ENCODE data around the gene VARS2. TPM values are rescaled to one million over a fixed set of nuclear protein-coding genes. Genes with fewer than 3 reads are reported as not detected.
"Not testable (repeated sequence)": the region's sequence is repeated elsewhere in the genome, so short reads cannot be mapped to it uniquely, and the experiment has no call there.

Gene VARS2
- 21.0 TPM for total RNA-seq
- long read RNA-seq, transcript VARS2-211 (30 exons, 3,566 nt), result major isoform, 5 of 34 reads
- long read RNA-seq, partial matches to known transcripts, result 9 of 34 reads
- long read RNA-seq, other reads (novel, unspliced or antisense), result 20 of 34 reads

- peak; percentile 91 for DNase-seq
- intact Hi-C loops (cut with micrococcal nuclease), result no loop called here
- Histone ChIP-seq H3K4me3 (peak within 1 kb of the TSS; percentile 74), H3K4me1 (peaks cover 28% of the 10 kb centered on the region), H3K27ac (replicated peaks) (peak within 1 kb of the TSS; percentile 95), H3K27me3 (ENCODE audit: low read depth) (no peaks in the 10 kb centered on the region), H3K36me3 (peaks cover 46% of the 10 kb centered on the region), H3K9me3 (replicated peaks) (no peaks in the 10 kb centered on the region)
- TF ChIP-seq CTCF (IDR thresholded peaks at IDR 0.05; ENCODE audit: borderline replicate concordance), result peak; percentile 54
These were observed at the start of gene VARS2 for GRCh38 chr6:30914076-30914853. VARS2 (plus strand) TSS chr6:30914238; CDS start chr6:30914837, 599 bp downstream.

- Histone ChIP-seq H3K36me3 (no peaks in the 10 kb centered on the region), H3K27me3 (ENCODE audit: low read depth) (peaks cover 4% of the 10 kb centered on the region), H3K27ac (replicated peaks) (no peak overlapping the region), H3K4me3 (no peak overlapping the region), H3K9me3 (replicated peaks) (peaks cover 18% of the 10 kb centered on the region), H3K4me1 (no peaks in the 10 kb centered on the region)
- no peak for DNase-seq
- intact Hi-C loops (cut with micrococcal nuclease), result no loop called here
- TF ChIP-seq CTCF (IDR thresholded peaks at IDR 0.05; ENCODE audit: borderline replicate concordance), result no peak
These were observed 49.7 kb upstream of the VARS2 start for GRCh38 chr6:30864325-30864724.

GRCh38 chr6:30869241-30869749 lies 44.7 kb upstream of the VARS2 start:
- intact Hi-C loops (cut with micrococcal nuclease); H3K27ac ChIP-seq (replicated peaks); H3K27me3 ChIP-seq (ENCODE audit: low read depth); H3K4me1 ChIP-seq; DNase-seq; H3K4me3 ChIP-seq; H3K36me3 ChIP-seq: not testable (repeated sequence)
- peaks cover 46% of the 10 kb centered on the region for H3K9me3 ChIP-seq (replicated peaks)

GRCh38 chr6:30870546-30870945 lies 43.5 kb upstream of the VARS2 start:
- Histone ChIP-seq H3K27me3 (ENCODE audit: low read depth) (no peaks in the 10 kb centered on the region), H3K9me3 (replicated peaks) (peaks cover 46% of the 10 kb centered on the region), H3K27ac (replicated peaks) (no peak overlapping the region), H3K4me3 (no peak overlapping the region), H3K4me1 (no peaks in the 10 kb centered on the region), H3K36me3 (no peaks in the 10 kb centered on the region)
- DNase-seq, result no peak
- no peak for TF ChIP-seq CTCF (IDR thresholded peaks at IDR 0.05; ENCODE audit: borderline replicate concordance)
- intact Hi-C loops (cut with micrococcal nuclease), result no loop called here

GRCh38 chr6:30871592-30872183 lies 42.4 kb upstream of the VARS2 start:
- Histone ChIP-seq H3K36me3 (no peaks in the 10 kb centered on the region), H3K9me3 (replicated peaks) (peaks cover 46% of the 10 kb centered on the region), H3K27me3 (ENCODE audit: low read depth) (no peaks in the 10 kb centered on the region), H3K27ac (replicated peaks) (no peak overlapping the region), H3K4me1 (peaks cover 6% of the 10 kb centered on the region), H3K4me3 (no peak overlapping the region)
- intact Hi-C loops (cut with micrococcal nuclease), result no loop called here
- no peak for TF ChIP-seq CTCF (IDR thresholded peaks at IDR 0.05; ENCODE audit: borderline replicate concordance)
- no peak for DNase-seq
